DMS114 treated with DMSO at 0.1 percent for 48 hours (cell line): ENCODE data around the gene ZCCHC24.
"Not testable (repeated sequence)": the region's sequence is repeated elsewhere in the genome, so short reads cannot be mapped to it uniquely, and the experiment has no call there.

Experiments used
- DNase-seq: peaks from one replicate; lab custom pipeline; 2025; ENCODE audit not compliant: unreplicated experiment; lab: John Stamatoyannopoulos, UW

The ZCCHC24 gene

GRCh38 chr10:79332610-79333315 is 112.7 kb downstream of the ZCCHC24 start:
- DNase-seq = not testable (repeated sequence)
